ENCODE measurements around the gene TBC1D22B. TPM values are rescaled to one million over a fixed set of nuclear protein-coding genes. Genes with fewer than 3 reads are reported as not detected.

Gene TBC1D22B
- total and polyA plus RNA-seq, 2 of the 13 experiments (the other 11 are each of a cell fraction or from before 2014, with no cell fraction given), result 9.7 to 12.9 TPM

DNA sequence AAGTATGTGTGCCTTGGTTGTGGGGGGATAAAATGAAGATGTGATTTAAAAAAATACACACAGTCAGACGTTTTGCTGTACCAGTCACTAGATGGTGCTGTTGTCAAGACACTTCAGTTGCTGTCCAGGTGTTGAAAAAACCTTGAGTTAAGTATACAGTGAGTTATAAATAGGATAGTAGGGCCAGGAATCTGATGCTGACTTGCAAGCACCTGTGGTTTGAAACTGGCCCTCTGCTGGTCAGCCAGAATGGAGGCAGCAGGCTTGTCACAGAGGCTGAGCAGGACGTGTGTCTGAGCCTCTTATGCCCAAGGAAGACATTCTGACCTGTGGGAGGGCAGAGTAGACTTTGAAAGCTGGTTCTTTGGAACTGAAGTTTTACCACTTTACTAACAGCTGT lies 124.0 kb downstream of the TBC1D22B start (continued):
- TF ChIP-seq, protein P1, sequence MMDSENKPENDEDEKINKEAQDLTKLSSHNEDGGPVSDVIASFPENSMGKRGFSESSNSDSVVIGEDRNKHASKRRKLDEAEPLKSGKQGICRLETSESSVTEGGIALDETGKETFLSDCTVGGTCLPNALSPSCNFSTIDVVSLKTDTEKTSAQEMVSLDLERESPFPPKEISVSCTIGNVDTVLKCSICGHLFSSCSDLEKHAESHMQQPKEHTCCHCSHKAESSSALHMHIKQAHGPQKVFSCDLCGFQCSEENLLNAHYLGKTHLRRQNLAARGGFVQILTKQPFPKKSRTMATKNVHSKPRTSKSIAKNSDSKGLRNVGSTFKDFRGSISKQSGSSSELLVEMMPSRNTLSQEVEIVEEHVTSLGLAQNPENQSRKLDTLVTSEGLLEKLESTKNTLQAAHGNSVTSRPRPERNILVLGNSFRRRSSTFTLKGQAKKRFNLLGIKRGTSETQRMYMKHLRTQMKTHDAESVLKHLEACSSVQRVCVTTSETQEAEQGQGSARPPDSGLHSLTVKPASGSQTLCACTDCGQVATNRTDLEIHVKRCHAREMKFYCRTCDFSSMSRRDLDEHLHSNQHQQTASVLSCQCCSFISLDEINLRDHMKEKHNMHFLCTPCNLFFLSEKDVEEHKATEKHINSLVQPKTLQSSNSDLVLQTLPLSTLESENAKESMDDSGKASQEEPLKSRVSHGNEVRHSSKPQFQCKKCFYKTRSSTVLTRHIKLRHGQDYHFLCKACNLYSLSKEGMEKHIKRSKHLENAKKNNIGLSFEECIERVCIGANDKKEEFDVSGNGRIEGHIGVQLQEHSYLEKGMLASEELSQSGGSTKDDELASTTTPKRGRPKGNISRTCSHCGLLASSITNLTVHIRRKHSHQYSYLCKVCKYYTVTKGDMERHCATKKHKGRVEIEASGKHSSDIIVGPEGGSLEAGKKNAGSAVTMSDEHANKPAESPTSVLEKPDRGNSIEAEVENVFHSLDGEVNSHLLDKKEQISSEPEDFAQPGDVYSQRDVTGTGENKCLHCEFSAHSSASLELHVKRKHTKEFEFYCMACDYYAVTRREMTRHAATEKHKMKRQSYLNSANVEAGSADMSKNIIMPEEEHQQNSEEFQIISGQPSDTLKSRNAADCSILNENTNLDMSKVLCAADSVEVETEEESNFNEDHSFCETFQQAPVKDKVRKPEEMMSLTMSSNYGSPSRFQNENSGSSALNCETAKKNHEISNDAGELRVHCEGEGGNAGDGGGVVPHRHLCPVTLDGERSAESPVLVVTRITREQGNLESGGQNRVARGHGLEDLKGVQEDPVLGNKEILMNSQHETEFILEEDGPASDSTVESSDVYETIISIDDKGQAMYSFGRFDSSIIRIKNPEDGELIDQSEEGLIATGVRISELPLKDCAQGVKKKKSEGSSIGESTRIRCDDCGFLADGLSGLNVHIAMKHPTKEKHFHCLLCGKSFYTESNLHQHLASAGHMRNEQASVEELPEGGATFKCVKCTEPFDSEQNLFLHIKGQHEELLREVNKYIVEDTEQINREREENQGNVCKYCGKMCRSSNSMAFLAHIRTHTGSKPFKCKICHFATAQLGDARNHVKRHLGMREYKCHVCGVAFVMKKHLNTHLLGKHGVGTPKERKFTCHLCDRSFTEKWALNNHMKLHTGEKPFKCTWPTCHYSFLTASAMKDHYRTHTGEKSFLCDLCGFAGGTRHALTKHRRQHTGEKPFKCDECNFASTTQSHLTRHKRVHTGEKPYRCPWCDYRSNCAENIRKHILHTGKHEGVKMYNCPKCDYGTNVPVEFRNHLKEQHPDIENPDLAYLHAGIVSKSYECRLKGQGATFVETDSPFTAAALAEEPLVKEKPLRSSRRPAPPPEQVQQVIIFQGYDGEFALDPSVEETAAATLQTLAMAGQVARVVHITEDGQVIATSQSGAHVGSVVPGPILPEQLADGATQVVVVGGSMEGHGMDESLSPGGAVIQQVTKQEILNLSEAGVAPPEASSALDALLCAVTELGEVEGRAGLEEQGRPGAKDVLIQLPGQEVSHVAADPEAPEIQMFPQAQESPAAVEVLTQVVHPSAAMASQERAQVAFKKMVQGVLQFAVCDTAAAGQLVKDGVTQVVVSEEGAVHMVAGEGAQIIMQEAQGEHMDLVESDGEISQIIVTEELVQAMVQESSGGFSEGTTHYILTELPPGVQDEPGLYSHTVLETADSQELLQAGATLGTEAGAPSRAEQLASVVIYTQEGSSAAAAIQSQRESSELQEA (CRISPR knock-in tag; IDR thresholded peaks at IDR 0.05; ENCODE audit: not compliant biosample characterization), result no peak
- TF ChIP-seq ZSCAN5A (CRISPR knock-in tag; IDR thresholded peaks at IDR 0.05; ENCODE audit: borderline replicate concordance) (no peak), POLR2A (IDR thresholded peaks at IDR 0.05; ENCODE audit: insufficient read depth in 1 of 2, low read depth in 2 of 2, low read length in 2 of 2) (no peak), ZNF549 (CRISPR knock-in tag; IDR thresholded peaks at IDR 0.05) (no peak), ZNF224 (CRISPR knock-in tag; IDR thresholded peaks at IDR 0.05) (no peak), GMEB1 (CRISPR knock-in tag; IDR thresholded peaks at IDR 0.05; ENCODE audit: borderline replicate concordance) (no peak), ZBTB39 (CRISPR knock-in tag; IDR thresholded peaks at IDR 0.05) (no peak), PLRG1 (conservative IDR thresholded peaks at IDR 0.05) (no peak), ZSCAN22 (CRISPR knock-in tag; IDR thresholded peaks at IDR 0.05) (no peak)
- TF ChIP-seq, protein P2, sequence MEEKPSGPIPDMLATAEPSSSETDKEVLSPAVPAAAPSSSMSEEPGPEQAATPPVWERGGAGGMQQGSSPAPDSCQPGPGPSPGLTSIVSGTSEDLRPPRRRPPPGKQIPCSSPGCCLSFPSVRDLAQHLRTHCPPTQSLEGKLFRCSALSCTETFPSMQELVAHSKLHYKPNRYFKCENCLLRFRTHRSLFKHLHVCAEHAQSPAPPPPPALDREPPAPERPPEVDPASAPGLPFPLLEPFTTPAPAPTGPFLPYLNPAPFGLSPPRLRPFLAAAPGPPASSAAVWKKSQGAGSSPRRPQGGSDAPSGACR (CRISPR knock-in tag; IDR thresholded peaks at IDR 0.05), result no peak
- TF ChIP-seq, protein P3, sequence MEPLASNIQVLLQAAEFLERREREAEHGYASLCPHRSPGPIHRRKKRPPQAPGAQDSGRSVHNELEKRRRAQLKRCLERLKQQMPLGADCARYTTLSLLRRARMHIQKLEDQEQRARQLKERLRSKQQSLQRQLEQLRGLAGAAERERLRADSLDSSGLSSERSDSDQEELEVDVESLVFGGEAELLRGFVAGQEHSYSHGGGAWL (CRISPR knock-in tag; IDR thresholded peaks at IDR 0.05), result no peak
- TF ChIP-seq, protein P4, sequence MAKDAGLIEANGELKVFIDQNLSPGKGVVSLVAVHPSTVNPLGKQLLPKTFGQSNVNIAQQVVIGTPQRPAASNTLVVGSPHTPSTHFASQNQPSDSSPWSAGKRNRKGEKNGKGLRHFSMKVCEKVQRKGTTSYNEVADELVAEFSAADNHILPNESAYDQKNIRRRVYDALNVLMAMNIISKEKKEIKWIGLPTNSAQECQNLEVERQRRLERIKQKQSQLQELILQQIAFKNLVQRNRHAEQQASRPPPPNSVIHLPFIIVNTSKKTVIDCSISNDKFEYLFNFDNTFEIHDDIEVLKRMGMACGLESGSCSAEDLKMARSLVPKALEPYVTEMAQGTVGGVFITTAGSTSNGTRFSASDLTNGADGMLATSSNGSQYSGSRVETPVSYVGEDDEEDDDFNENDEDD (CRISPR knock-in tag; IDR thresholded peaks at IDR 0.05; ENCODE audit: borderline replicate concordance), result no peak

Data from HepG2 (cell line).